ENCODE measurements around the gene TAF1B.

DNA sequence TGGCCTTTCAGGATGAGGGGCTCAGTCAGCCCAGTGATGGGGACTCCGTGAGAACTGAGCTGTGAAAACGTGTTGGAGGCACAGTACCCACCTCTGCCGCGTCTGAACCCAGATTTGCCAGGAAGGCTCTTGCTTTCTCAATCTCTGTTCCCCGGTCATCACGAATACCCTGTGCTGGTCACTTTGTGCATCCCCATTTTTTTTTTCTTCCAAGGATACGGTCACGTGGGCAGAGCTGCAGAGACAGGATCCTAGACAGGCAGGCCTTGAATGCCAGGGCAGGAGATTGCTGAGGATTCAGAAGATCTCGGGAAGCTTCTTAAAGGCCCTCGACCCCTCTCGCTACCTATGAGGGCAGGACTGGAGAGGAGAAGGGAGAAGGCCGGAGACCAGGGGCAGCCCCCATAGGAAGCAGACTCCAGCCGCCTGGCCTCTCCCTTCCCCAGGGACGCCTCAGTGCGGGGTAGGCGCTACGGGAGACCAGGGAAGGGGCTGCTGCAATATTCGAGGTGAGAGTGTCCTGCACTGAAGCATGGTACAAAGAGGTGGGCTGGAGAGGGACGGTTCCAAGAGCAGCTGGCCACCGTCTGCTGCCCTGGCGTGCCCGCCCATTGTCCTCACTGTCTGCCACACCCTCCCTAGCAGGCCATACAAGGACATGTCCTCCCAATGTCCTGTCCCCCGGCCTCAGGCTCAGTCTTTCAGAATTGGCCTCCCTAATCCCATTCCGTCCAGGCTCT lies 29.0 kb upstream of the TAF1B start:
- TF ChIP-seq, protein P1, sequence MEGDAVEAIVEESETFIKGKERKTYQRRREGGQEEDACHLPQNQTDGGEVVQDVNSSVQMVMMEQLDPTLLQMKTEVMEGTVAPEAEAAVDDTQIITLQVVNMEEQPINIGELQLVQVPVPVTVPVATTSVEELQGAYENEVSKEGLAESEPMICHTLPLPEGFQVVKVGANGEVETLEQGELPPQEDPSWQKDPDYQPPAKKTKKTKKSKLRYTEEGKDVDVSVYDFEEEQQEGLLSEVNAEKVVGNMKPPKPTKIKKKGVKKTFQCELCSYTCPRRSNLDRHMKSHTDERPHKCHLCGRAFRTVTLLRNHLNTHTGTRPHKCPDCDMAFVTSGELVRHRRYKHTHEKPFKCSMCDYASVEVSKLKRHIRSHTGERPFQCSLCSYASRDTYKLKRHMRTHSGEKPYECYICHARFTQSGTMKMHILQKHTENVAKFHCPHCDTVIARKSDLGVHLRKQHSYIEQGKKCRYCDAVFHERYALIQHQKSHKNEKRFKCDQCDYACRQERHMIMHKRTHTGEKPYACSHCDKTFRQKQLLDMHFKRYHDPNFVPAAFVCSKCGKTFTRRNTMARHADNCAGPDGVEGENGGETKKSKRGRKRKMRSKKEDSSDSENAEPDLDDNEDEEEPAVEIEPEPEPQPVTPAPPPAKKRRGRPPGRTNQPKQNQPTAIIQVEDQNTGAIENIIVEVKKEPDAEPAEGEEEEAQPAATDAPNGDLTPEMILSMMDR (conservative IDR thresholded peaks at IDR 0.05; ENCODE audit: low read depth, low read length), result no peak; the same call in 1 of the 2 replicates
- TF ChIP-seq EZH2 (IDR thresholded peaks at IDR 0.05; ENCODE audit: borderline replicate concordance, low read depth, low read length, poor library complexity, severe bottlenecking), result no peak
